H9 (cell line): ENCODE measurements around the gene MSI2. TPM values are rescaled to one million over a fixed set of nuclear protein-coding genes. Genes with fewer than 3 reads are reported as not detected.

ENCODE experiments used
- DNase-seq: peaks from one replicate; pipeline ENCODE4 v3.0.0-alpha.2; 2017
- H2AFZ ChIP-seq: one replicate; pipeline ENCODE4 v1.6.1; 2013; ENCODE audit warnings: mild to moderate bottlenecking, low read length, control low read depth, moderate library complexity
- H2AK5ac ChIP-seq: 2 replicates; pipeline ENCODE4 v1.6.1; 2013; ENCODE audit warnings: low read length, control low read depth, mixed read lengths; ENCODE audit not compliant: insufficient read length
- H2BK120ac ChIP-seq: one replicate; pipeline ENCODE4 v1.6.1; 2013; ENCODE audit warnings: low read depth, mild to moderate bottlenecking, low read length, control low read depth, inconsistent platforms; ENCODE audit not compliant: poor library complexity, severe bottlenecking
- H2BK12ac ChIP-seq: 2 replicates; pipeline ENCODE4 v1.6.1; 2013; ENCODE audit warnings: low read length, control low read depth, mixed read lengths, low read depth; ENCODE audit not compliant: insufficient read length
- H2BK15ac ChIP-seq: 2 replicates; pipeline ENCODE4 v1.6.1; 2013; ENCODE audit warnings: low read depth, low read length, control low read depth
- H2BK20ac ChIP-seq: one replicate; pipeline ENCODE4 v1.6.1; 2013; ENCODE audit warnings: low read depth, mild to moderate bottlenecking, low read length, control low read depth, inconsistent platforms; ENCODE audit not compliant: poor library complexity, severe bottlenecking
- H2BK5ac ChIP-seq: 2 replicates; pipeline ENCODE4 v1.6.1; 2013; ENCODE audit warnings: low read length, control low read depth, mixed read lengths; ENCODE audit not compliant: insufficient read length
- H3K14ac ChIP-seq: 2 replicates; pipeline ENCODE4 v1.6.1; 2013; ENCODE audit warnings: low read length, control low read depth; ENCODE audit not compliant: insufficient read depth
- H3K18ac ChIP-seq: 2 replicates; pipeline ENCODE4 v1.6.1; 2013; ENCODE audit warnings: low read depth, mild to moderate bottlenecking, mixed read lengths, low read length, control low read depth; ENCODE audit not compliant: insufficient read length
- H3K23ac ChIP-seq: 2 replicates; pipeline ENCODE4 v1.6.1; 2013; ENCODE audit warnings: low read length, control low read depth, mixed read lengths, low read depth; ENCODE audit not compliant: insufficient read length
- H3K23me2 ChIP-seq: 2 replicates; pipeline ENCODE4 v1.6.1; 2013; ENCODE audit warnings: low read depth, mild to moderate bottlenecking, mixed read lengths, low read length, control low read depth; ENCODE audit not compliant: insufficient read length, poor library complexity, severe bottlenecking
- H3K27ac ChIP-seq: 2 replicates; pipeline ENCODE4 v1.5.1; 2013; ENCODE audit warnings: low read length, control low read depth, mixed read lengths, low read depth; ENCODE audit not compliant: insufficient read length
- H3K27me3 ChIP-seq: 2 replicates; pipeline ENCODE4 v1.6.1; 2013; ENCODE audit warnings: low read length, control low read depth, inconsistent platforms; ENCODE audit not compliant: insufficient read depth
- H3K4ac ChIP-seq: 2 replicates; pipeline ENCODE4 v1.6.1; 2013; ENCODE audit warnings: low read depth, mild to moderate bottlenecking, control low read depth, inconsistent platforms, low read length, moderate library complexity
- H3K4me1 ChIP-seq: 2 replicates; pipeline ENCODE4 v1.6.1; 2013; ENCODE audit warnings: low read length, control low read depth, inconsistent platforms; ENCODE audit not compliant: insufficient read depth
- H3K4me2 ChIP-seq: 2 replicates; pipeline ENCODE4 v1.6.1; 2013; ENCODE audit warnings: low read length, control low read depth, mixed read lengths; ENCODE audit not compliant: insufficient read length, insufficient read depth
- H3K56ac ChIP-seq: 2 replicates; pipeline ENCODE4 v1.6.1; 2013; ENCODE audit warnings: low read depth, mild to moderate bottlenecking, mixed read lengths, low read length, control low read depth; ENCODE audit not compliant: insufficient read length
- H3K79me1 ChIP-seq: 2 replicates; pipeline ENCODE4 v1.6.1; 2013; ENCODE audit warnings: low read depth, mild to moderate bottlenecking, moderate library complexity, low read length, control low read depth, inconsistent platforms; ENCODE audit not compliant: insufficient read depth, poor library complexity, severe bottlenecking
- H3K79me2 ChIP-seq: 2 replicates; pipeline ENCODE4 v1.6.1; 2013; ENCODE audit warnings: low read length, control low read depth, inconsistent platforms; ENCODE audit not compliant: insufficient read depth
- H3K9ac ChIP-seq: 2 replicates; pipeline ENCODE4 v1.6.1; 2013; ENCODE audit warnings: low read length, control low read depth, mixed read lengths; ENCODE audit not compliant: insufficient read length; ENCODE audit errors: extremely low read depth
- H3K9me3 ChIP-seq: one replicate; pipeline ENCODE4 v1.6.1; 2013; ENCODE audit warnings: low read depth, low read length, inconsistent platforms; ENCODE audit not compliant: control insufficient read depth
- H3T11ph ChIP-seq: one replicate; pipeline ENCODE4 v1.6.1; 2013; ENCODE audit warnings: mild to moderate bottlenecking, low read length, control low read depth, inconsistent platforms
- H4K20me1 ChIP-seq: one replicate; pipeline ENCODE4 v1.6.1; 2013; ENCODE audit not compliant: control insufficient read depth, insufficient read length, insufficient read depth
- H4K5ac ChIP-seq: 2 replicates; pipeline ENCODE4 v1.6.1; 2013; ENCODE audit warnings: low read depth, mild to moderate bottlenecking, mixed read lengths, low read length, control low read depth; ENCODE audit not compliant: insufficient read length
- H4K8ac ChIP-seq: replicated peaks from 2 replicates; pipeline ENCODE4 v1.6.1; 2013; ENCODE audit warnings: low read length, control low read depth, mixed read lengths, low read depth; ENCODE audit not compliant: insufficient read length
- H4K91ac ChIP-seq: 2 replicates; pipeline ENCODE4 v1.6.1; 2013; ENCODE audit warnings: low read depth, mild to moderate bottlenecking, moderate library complexity, mixed read lengths, low read length, control low read depth; ENCODE audit not compliant: insufficient read length
- H3K27ac Mint-ChIP-seq, 3 experiments: 2 replicates in 2 of 3; 3 replicates in 1 of 3; pipeline ENCODE4 v1.8.0; 2020 to 2021; ENCODE audit warnings: mixed read lengths in 3 of 3, mild to moderate bottlenecking in 1 of 3, moderate library complexity in 1 of 3
- H3K27me3 Mint-ChIP-seq: 2 replicates; pipeline ENCODE4 v1.8.0; 2021; ENCODE audit warnings: low read depth, mild to moderate bottlenecking, moderate library complexity, mixed read lengths
- H3K36me3 Mint-ChIP-seq, 3 experiments: 2 replicates in 2 of 3; 3 replicates in 1 of 3; pipeline ENCODE4 v1.8.0; 2020 to 2021; ENCODE audit warnings: low read depth in 3 of 3, mixed read lengths in 3 of 3; ENCODE audit not compliant: insufficient read depth in 1 of 3
- H3K4me1 Mint-ChIP-seq, 2 experiments: 2 replicates each; pipeline ENCODE4 v1.8.0; 2020; ENCODE audit warnings: mixed read lengths in 2 of 2
- H3K4me3 Mint-ChIP-seq, 2 experiments: 2 replicates in 1 of 2; 3 replicates in 1 of 2; pipeline ENCODE4 v1.8.0; 2020 to 2021; ENCODE audit warnings: mild to moderate bottlenecking in 2 of 2, mixed read lengths in 2 of 2, moderate library complexity in 1 of 2
- H3K9me3 Mint-ChIP-seq, 2 experiments: 2 replicates in 1 of 2; 3 replicates in 1 of 2; pipeline ENCODE4 v1.8.0; 2020; ENCODE audit warnings: mild to moderate bottlenecking in 2 of 2, mixed read lengths in 2 of 2, moderate library complexity in 1 of 2
- CTCF ChIP-seq: fragments of 200-600 bp; sonication (generic); conservative IDR thresholded peaks from 3 replicates; pipeline ENCODE4 v1.8.0; 2021; ENCODE audit warnings: antibody characterized with exemption, mild to moderate bottlenecking
- WGBS: extraction: QIAGEN DNeasy Blood & Tissue Kit; methylation state at CpG from one replicate; pipeline ENCODE4 v1.1.7; 2013; ENCODE audit warnings: missing lambda C conversion rate, low lambda C conversion rate, mixed read lengths; ENCODE audit not compliant: insufficient read length; ENCODE audit errors: extremely low coverage; 5-methylcytosine and 5-hydroxymethylcytosine counted together
- total RNA-seq: library from RNA; stranded (reverse); gene quantifications from 2 replicates; pipeline ENCODE4 v1.2.1, GENCODE V29; 2021

Gene MSI2
- total RNA-seq, 1 experiment from 2014 or later = 98.5 TPM

- no peak for DNase-seq
- Histone ChIP-seq H3T11ph (no peak overlapping the region), H2BK120ac (no peak overlapping the region), H3K23ac (no peak overlapping the region), H3K9me3 (no peaks in the 10 kb centered on the region), H3K18ac (no peak overlapping the region), H4K20me1 (no peaks in the 10 kb centered on the region), H3K4me1 (peaks cover 3% of the 10 kb centered on the region; the same call in 1 of the 2 replicates), H3K4me2 (no peak overlapping the region), H2BK15ac (no peak overlapping the region), H2BK20ac (no peak overlapping the region), H4K91ac (no peak overlapping the region), H3K27ac (no peak overlapping the region), H3K27me3 (no peaks in the 10 kb centered on the region), H2AFZ (no peak overlapping the region), H2AK5ac (no peak overlapping the region), H4K5ac (no peak overlapping the region), H3K9ac (no peak overlapping the region), H2BK5ac (no peak overlapping the region), H4K8ac (no peak overlapping the region), H3K4ac (no peak overlapping the region), H3K14ac (no peak overlapping the region), H3K56ac (no peak overlapping the region), H3K23me2 (no peaks in the 10 kb centered on the region), H2BK12ac (no peak overlapping the region), H3K79me2 (no peaks in the 10 kb centered on the region; the same call in 1 of the 2 replicates), H3K79me1 (peaks cover 2% of the 10 kb centered on the region)
- peaks cover 5 to 16% (median 10%) of the 10 kb centered on the region in 3 experiments for H3K36me3 Mint-ChIP-seq
- H3K27ac Mint-ChIP-seq = peak overlapping the region in 1 of 3 experiments; percentile 17; a peak in 2 of 7 replicates
- no peaks in the 10 kb centered on the region for H3K9me3 Mint-ChIP-seq
- peaks cover 31 to 48% of the 10 kb centered on the region in 2 experiments for H3K4me1 Mint-ChIP-seq
- no CpG with 5 or more reads among the region's 9 CpGs for WGBS
- H3K4me3 Mint-ChIP-seq = no peak overlapping the region
- TF ChIP-seq CTCF = no peak
- H3K27me3 Mint-ChIP-seq = no peaks in the 10 kb centered on the region
Observed at GRCh38 chr17:57331423-57331822, 75.1 kb downstream of the MSI2 start.
